HL-60 (cell line): ENCODE data around the gene MLLT10.

Experiments used
- CTCF ChIP-seq: IDR thresholded peaks from one replicate; pipeline ENCODE4 v1.5.1; 2011; ENCODE audit warnings: low read length, control low read depth, inconsistent platforms; ENCODE audit not compliant: insufficient read depth
- GABPA ChIP-seq: IDR thresholded peaks from 2 replicates; pipeline ENCODE4 v1.6.1; 2012; ENCODE audit warnings: low read depth
- POLR2AphosphoS5 ChIP-seq: IDR thresholded peaks from 2 replicates; pipeline ENCODE4 v1.6.1; 2012; ENCODE audit warnings: low read depth
- REST ChIP-seq: IDR thresholded peaks from 2 replicates; pipeline ENCODE4 v1.6.1; 2012; ENCODE audit warnings: low read depth; ENCODE audit not compliant: insufficient replicate concordance
- SPI1 ChIP-seq: IDR thresholded peaks from 2 replicates; pipeline ENCODE4 v1.6.1; 2012; ENCODE audit warnings: low read depth, mild to moderate bottlenecking, borderline replicate concordance

- TF ChIP-seq CTCF: no peak
- no peak for TF ChIP-seq GABPA
- TF ChIP-seq REST: no peak
- no peak for TF ChIP-seq POLR2AphosphoS5
- no peak for TF ChIP-seq SPI1
These were observed 136.4 kb downstream of the MLLT10 start for GRCh38 chr10:21670391-21670790.
